DMS153 (cell line): ENCODE measurements around the gene NAV3.
"Not testable (repeated sequence)": the region's sequence is repeated elsewhere in the genome, so short reads cannot be mapped to it uniquely, and the experiment has no call there.

Experiments used
- DNase-seq: peaks from one replicate; lab custom pipeline; 2025; lab: John Stamatoyannopoulos, UW

NAV3 gene

GRCh38 chr12:78040111-78040510, 209.4 kb downstream of the NAV3 start:
- no peak for DNase-seq

DNA sequence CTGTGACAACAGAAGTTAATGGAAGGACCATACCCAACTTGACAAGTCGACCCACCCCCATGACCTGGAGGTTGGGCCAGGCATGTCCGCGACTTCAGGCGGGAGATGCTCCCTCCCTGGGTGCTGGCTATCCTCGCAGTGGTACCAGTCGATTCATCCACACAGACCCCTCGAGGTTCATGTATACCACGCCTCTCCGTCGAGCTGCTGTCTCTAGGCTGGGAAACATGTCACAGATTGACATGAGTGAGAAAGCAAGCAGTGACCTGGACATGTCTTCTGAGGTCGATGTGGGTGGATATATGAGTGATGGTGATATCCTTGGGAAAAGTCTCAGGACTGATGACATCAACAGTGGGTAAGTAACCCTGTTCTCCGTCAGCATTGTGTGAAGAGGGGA, 220.1 kb downstream of the NAV3 start:
- DNase-seq, result no peak

DNA sequence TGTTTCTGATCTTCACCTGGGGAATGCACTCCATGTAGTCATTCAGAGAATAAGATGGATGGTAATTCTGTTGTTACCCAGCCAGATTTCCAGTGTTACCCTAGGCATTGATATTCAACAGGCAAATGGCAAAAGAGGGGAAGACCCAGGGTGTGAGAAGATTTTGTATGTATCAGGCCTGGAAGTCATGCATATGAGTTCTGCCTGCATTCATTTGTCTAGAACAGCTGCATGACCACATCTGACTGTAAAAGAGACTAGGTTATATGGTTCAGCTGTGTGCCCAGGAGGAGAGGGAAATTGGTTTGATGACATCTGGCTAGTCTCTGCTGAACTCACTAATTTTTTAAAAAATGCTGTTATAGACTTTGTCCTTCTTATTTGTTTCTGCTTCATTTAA, 224.9 kb downstream of the NAV3 start:
- no peak for DNase-seq

- no peak for DNase-seq
Observed at GRCh38 chr12:78057075-78057474, 226.4 kb downstream of the NAV3 start.

DNA sequence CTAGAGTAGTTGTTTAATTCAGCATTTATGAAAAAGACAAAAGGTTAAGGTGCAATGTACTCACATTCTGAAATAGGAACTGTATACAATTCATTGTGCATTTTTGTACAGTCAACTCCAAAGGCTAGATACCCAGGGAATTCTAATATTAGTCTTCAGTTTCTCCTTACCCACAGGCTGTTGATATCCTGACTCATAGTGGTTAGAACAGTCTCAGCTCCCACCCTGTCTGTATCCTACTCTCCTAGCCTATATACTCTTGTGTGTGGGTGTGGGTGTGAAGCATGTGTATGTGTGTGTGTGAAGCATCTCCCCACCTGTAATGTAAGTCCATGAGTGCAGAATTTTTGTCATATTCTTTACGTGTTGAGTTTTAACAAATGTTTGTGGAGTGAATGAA, 229.5 kb downstream of the NAV3 start:
- no peak for DNase-seq

DNA sequence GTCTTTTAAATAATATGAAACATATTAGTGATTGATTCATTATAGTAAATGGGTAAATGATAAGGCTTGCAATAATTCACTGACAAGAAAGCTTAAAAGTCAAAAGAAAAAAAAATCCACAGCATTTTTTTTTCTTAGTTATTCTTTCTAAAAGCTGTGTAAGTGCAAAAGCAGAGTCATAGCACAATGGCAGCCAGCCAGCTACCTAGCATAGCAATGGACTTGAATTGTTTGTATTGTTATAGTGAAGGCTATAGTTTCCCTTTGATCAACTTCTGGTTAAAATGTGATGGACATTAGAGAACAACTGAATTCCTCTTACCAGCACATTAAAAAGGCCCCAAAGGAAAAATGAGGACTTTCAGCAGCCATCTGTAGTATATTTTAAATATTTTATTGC, 232.1 kb downstream of the NAV3 start:
- no peak for DNase-seq

GRCh38 chr12:78081590-78082314, 251.1 kb downstream of the NAV3 start:
- no peak for DNase-seq

DNA sequence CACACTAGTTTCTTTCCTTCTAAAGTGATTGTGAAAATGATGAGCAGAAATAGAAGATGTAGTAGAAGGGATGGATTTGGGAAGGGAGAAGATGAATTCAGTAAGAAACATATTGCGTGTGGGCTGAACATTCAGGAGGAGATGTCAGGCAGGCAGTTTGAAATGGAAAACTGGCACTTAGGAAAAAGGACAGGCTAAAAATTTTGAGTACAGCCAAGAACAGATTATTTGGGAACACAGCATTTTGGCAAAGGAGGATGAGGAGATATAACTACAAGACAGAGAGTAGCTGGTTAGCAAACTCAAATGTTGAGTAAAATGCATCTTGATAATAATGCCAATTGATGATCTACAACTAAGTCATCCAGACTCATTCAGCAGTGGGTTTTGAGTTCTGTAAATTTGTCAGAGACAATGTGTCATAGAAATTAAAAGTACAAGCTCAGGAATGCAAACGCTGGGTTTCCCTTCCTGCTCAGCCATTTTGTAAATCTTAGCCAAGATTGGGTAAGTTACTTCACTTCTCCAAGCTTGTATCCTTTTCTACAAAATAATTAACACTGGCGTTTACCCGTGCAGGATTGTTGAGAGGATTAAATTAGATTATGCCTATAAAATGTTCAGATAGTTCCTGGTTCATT, 255.0 kb downstream of the NAV3 start:
- no peak for DNase-seq

GRCh38 chr12:78086553-78087362, 256.1 kb downstream of the NAV3 start:
- DNase-seq, result no peak

- no peak for DNase-seq
Observed at GRCh38 chr12:78087363-78087675, 256.6 kb downstream of the NAV3 start.

GRCh38 chr12:78088391-78088832, 257.7 kb downstream of the NAV3 start:
- no peak for DNase-seq

DNA sequence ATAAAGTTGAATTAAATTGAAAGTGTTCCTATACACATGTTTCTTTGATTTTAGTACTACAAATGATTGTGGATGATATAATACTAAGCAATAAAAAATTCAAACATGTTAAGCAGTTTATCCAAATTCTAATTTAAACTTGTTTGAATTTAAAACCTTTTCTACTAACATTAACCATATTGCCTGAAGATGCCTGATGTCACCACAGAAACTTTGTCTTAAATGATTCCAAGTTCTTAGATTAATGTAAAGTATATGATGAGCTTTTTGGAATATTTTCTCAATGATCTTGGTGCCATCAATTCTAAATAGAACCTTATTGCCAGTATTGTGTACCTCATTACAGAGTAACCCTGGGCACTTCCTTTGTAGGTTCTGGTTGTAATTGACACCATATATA, 259.6 kb downstream of the NAV3 start:
- DNase-seq, result no peak

DNA sequence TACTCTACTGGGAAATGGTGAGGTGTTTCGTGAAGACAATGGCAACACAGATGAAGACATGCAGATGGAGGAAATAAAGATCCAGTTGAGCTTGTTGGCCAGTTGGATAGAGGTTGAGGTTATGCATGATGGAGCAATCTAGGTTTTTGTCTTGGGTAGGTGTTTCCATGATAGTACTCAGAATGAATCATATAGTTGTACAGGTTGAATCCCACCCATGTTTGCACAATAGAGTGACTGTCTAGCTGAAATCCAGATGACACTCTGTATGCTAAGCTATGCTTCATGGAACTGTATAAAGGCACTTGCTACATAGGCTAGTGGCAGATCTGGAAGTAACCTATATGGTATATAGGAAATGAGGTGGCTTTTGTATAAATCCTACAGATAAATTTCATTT, 264.9 kb downstream of the NAV3 start:
- DNase-seq, result no peak

- no peak for DNase-seq
Observed at GRCh38 chr12:78096909-78097597, 266.4 kb downstream of the NAV3 start.

DNA sequence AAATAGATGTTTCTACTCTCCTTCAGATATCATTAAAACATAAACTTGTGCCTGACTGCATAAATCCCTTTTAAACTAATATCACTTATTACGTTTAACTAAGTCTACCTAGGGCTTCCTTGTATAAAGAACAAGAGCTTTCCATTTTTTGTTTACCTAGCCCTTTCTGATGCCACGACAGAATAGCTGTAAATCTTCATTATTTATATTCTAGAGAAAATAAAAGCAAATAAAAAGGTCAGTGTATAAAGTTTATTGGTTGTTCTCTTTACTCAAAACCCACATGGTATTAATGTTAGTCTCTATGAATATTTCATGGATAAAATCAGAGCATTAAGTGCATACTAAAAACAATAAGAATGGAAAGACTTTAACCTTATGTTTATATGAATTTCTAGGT, 269.1 kb downstream of the NAV3 start:
- DNase-seq, result peak; percentile 21

DNA sequence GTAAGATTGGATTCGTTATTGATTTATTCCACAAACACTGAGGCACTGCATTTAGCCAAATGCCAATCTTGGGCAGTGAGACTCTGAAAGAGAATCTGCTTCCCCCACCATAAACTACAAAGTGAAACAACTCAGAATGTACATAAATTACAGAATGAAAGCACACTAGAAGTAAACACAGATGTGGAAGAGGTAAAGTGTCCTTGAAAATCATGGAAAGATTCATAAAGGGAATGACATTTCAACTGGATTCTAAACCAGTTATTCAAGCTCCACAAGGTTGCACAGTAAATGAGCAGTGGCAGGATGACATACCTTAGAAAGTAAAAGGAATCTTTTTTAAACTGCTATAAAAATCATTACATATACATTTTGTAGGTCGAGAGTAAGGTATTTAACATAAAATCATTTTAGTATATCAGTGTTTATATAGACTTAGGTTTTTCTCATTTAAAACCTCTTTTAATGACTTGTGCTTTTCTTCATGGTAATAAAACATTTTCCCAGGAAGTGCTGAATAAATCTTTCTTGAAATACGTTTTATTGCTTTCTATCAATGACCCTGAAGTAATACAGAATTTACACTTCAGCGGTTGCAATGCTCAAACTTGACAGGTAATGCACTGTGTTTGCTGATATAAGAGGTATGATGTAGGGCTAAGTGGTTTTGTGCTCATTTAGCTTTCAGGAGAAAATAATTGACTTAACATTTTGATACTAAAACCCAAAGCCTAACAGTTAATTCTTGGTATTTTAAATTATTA, 270.6 kb downstream of the NAV3 start:
- DNase-seq, result peak; percentile 76

DNA sequence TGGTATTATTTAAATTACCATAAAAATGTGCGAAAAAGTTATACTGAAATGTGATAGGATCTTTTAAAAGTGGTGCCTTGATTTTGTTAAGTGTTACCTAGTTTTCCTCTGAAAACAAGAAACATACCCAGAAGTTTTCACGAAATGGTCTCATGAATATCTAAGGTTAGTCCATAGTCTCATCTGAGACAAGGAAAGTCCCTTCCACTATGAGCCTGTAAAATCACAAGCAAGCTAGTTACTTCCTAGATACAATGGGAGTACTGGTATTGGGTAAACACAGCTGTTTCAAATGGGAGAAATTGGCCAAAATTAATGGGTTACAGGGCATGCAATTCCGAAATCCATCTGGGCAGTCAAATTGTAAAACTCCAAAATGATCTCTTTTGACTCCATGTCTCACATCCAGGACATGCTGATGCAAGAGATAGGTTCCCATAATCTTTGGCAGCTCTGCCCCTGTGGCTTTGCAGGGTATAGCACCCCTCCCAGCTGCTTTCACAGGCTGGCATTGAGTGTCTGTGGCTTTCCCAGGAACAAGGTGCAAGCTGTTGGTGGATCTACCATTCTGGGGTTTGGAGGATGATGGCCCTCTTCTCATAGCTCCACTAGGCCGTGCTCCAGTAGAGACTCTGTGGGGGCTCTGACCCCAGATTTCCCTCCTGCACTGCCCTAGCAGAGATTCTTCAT, 271.4 kb downstream of the NAV3 start:
- DNase-seq, result no peak

DNA sequence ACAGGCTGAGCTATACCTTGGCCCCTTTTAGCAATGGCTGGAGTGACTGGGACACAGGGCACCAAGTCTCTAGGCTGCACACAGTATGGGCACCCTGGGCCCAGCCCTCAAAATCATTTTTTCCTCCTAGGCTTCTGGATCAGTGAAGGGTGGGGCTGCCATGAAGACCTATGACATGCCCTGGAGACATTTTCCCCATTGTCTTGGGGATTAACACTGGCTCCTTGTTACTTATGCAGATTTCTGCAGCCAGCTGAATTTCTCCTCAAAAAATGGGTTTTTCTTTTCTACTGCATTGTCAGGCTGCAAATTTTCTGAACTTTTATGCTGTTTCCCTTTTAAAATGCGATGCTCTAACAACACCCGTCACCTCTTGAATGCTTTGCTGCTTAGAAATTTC, 272.1 kb downstream of the NAV3 start:
- DNase-seq, result not testable (repeated sequence)

- DNase-seq, result no peak
Observed at GRCh38 chr12:78115889-78116288, 285.2 kb downstream of the NAV3 start.

DNA sequence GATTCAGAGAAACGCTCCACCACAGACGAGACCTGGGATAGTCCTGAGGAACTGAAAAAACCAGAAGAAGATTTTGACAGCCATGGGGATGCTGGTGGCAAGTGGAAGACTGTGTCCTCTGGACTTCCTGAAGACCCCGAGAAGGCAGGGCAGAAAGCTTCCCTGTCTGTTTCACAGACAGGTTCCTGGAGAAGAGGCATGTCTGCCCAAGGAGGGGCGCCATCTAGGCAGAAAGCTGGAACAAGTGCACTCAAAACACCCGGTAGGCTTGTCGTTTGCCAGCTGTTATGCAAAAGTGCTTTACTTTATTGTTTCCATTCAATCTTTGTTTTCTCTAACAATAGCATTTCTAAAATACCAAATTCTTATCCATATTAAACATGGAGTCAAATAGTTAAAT, 287.3 kb downstream of the NAV3 start:
- DNase-seq, result no peak

- DNase-seq, result no peak
Observed at GRCh38 chr12:78118486-78118885, 287.8 kb downstream of the NAV3 start.
